Fibroblast of peridontal ligament (primary cell): ENCODE data around the gene NXNL1.
A peak's percentile ranks its signal among the peaks of the same experiment; 100 is the strongest.

Experiments used
- DNase-seq: peaks from one replicate; pipeline ENCODE4 v3.0.0-alpha.2; 2010; ENCODE audit errors: extremely low read depth

NXNL1 gene

DNA sequence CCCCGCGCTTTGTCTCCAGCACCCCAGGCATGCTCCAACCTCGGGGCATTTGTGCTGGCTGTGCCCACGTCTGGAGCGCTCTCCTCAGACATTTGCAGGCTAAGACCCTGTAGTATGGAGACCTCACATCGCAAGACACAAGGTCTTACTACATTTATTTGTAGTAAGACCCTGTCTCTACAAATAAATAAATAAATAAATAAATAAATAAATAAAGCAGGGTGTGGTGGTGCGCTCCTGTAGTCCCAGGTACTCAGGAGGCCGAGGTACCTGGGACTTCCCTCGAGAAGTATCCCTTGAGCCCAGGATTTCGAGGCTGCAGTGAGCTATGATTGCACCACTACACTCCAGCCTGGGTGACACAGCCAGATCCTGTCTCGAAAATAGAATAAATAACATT is 4.6 kb downstream of the NXNL1 start:
- DNase-seq, result no peak

DNA sequence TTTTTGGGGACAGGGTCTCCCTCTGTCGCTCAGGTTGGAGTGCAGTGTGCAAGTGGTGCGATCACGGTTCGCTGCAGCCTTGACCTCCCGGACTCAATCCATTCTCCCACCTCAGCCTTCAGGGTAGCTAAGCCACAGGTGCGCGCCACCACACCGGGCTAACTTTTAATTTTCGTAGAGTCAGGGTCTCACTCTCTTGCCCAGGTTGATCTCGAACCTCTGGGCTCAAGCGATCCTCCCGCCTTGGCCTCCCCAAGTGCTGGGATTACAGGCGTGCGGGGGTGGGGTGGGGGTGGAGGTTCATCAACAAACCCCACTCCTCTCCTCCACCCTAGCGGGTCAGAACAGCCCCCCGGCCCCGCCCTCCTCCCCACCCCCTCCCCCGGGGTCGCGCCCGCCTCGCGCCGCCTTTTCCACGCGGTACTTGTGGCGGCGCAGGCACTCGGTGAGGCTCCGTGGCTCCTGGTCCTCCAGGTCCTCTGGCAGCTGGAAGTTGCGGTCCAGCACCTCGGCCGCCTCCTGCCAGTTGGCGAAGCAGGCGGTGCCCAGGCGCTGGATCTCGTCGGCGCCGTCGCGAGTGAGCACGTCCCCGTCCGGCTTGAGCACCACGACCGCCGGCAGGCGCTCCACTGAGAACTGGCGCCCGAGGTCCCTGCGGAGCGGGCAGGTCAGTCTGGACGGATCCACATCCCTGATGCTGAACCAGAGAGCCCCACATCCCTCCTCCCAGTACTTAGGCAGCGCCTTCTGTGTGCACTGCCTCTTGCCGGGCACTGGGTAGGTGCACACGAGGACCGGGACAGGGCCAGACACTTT is 5.2 kb downstream of the NXNL1 start:
- no peak for DNase-seq

DNA sequence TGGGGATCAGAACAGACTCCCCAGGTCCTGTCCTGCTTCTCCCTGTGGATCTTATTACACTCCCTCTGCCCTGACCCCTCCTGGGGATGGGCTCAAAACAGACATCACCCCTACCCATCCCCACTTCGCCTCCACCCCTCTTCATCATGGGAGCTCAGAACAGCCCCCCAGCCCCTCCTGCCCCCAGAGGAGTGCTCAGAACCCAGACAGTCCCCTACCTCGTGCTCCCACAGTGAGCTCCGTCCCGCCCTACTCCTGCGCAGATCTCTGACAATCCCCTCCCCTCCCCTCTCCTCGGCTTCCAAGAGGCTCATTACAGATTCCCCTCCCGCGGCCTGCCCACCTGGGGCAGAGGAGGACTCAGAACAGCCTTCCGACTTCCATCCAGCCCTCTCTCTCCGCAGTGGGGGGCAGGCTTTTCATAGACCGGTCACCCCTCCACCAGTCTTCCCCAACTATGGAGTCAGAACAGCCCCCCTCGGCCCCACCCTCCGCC is 6.1 kb downstream of the NXNL1 start:
- DNase-seq, result no peak

DNA sequence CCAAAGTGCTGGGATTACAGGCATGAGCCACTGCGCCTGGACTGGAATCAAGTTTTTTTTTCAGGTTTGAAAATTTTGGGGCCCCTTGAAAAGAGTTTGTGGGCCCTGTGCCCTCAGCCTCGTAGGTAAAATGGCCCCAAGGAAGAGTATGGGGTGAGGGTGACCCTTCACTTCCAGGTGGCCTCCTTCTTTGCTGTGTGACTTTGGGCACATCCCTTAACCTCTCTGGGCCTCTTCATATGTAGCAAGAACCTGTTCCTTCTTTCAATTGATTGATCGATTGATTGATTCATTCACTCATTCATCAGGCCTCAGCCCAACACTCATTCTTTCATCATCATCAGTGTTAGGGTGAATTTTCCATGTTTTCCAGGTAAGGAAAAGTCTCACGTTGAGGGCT is 8.9 kb downstream of the NXNL1 start:
- DNase-seq, result no peak

DNA sequence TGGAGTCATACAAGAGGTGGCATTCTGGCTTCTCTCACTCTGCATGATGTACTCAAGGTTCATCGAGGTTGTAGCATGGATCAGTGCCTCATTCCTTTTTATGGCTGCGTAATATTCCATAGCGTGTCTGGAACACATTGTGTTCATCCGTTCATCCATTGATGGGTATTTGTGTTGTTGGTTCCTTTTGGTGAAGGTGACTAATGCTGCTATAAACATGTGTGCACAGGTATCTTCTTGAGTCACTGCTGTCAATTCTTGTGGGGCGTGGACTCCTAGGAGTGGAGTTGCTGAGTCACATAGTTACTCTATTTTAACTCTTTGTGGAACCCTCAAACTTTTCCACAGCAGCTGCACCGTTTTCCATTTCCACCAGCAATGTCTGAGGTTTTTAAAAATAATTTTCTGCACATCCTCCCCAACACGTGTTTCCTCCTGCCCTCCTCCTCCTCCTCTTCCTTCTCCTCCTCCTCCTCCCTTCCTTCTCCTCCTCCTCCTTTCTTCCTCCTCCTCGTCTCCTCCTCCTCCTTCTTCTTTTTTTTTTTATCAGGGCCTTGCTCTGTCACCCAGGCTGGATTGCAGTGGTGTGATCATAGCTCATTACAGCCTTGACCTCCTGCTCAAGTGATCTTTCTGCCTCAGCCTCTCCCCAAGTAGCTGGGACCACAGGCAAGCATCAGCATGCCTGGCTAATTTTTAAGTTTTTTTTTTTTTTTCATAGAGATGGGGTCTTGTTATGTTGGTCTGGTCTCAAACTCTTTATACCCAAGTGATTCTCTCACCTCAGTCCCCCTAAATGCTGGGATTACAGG is 10.3 kb downstream of the NXNL1 start:
- DNase-seq, result no peak

DNA sequence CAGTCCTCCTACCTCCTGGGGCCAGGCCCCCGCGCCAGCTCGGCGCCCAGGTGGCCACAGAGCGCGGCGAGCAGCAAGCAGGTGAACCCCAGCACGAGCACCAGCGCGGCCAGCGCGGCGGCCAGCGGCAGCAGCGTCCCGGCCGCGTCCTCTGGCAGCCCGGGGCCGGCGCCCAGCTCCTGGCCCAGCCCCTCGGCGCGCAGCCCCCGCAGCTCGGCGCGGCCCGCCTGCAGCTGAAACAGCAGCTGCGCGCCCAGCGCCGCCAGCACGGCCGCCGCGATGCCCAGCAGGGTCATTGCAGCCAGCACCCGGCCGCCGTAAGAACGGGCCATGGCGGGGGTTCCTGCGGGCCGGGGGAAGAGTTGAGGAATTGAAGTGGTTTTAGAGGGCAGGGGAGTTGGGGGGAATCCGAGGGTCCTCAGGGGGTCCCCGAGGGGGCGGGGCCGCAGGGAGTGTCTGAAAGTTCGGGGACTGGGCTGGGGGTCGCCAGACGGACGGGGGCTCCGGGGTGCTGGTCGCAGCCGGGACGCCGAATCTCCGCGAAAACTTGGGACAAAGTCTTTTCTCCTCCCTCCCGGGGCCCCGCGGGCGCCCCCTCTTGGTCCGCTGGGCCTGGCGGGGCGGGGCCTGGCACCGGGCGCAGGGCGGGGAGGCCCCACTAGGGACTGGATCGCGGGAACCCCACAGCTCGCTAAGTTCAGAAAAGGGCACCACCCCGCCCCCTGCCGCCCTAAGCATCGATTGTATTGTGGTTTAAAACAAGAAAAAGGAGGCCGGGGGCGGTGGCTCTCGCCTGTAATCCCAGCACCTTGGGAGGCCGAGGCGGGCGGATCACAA is 12.4 kb downstream of the NXNL1 start, which contains the start of gene TMEM221:
TMEM221 (minus strand) TSS at position 538 of the 837 bp plus-strand sequence; CDS start at position 332, 206 bp downstream.
- no peak for DNase-seq

DNA sequence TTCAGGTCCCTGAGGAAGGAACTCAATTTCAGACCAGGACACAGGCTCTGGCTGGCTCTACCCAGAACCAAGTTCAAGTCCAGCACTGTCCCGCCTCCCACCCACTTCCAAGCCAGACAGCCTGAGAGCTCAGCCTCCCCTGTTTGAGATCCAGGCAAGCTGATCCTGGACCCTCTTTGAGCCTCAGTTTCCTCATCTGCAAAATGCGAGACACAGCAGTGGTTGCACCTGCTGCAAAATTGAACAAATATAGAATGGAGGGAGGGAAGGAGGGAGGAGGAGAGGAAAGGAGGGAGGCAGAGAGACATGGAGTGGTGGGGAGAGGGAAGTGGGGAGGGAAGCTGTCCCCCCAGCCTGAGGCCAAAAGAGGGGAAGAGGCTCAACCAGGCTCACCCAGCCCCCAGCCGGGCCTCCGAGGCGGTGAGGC is 13.0 kb downstream of the NXNL1 start:
- no peak for DNase-seq

DNA sequence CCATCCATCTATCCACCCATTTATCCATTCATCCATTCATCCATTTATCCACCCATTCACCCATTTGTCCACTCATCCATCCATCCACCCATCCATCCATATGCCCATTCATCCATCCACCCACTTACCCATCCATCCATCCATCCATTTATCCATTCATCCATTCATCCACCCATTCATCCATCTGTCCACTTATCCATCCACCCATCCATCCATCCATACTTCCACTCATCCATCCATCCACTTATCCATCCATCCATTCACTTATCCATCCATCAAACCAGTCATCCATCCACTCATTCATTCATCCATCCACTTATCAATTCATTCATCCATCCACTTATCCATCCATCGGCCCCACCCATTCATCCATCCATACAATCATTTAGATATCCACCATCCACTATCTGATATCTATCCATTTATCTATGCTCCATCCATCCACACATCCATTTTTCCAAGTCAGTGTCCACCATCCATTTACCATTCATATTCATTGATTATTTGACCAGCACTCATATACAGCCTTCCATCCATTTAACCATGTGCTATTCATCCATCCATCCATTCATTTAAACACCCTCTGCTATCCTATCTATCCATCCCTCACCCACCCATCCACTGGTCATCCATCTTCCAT is 15.1 kb downstream of the NXNL1 start:
- no peak for DNase-seq

DNA sequence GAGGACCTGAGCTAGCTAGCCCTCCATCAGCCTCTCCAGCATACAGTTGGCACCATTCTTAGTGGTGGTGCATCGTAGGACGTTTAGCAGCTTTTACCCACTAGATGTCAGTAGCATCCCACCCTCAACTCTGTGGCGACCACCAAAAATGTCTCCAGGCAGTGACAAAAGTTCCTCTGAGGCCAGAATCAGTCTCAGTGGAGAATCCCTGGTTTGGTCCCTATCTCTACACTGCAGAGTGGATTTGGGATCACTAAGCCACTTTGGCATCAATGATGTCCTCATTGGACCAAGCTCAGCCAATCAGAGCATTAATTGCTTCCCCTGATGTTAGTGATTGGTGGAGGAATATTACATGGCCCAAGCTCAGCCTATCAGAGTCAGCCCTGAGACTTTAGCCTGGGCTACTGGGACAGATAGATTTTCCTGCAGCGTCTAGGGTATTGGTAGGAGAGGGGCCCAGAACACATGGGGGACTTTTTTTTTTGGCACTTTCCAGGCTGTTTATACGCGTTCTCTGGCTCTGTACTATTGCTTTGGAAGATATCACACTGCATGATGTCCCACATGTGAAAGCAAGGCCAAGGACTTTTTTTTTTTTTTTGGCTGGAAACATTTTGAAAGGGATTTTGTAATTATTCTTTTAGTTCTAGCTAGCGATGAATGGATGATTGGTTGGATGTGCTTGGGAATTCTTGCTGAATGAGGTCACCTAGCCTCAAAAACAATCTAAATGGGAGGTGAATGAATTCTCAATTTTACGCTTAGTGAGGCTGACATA is 19.3 kb downstream of the NXNL1 start:
- DNase-seq, result peak; percentile 20

DNA sequence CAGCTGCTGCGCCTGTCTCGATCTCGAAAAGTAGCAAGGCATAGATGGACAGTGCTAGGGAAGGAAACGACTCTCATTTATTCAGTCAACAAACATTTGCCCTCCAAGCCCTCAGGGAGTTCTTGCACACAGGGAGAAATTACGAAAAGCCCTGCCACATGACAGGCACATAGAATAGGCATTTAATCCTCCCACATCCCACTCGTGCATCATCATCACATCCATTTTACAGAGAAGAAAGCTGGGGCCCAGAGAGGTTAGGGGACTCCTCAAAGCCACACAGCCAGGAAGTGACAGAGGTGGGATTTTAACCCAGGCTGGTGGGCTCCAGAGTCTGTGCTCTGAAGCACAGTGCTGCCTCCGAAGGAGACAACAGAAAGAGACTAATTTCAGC is 23.9 kb downstream of the NXNL1 start:
- no peak for DNase-seq

DNA sequence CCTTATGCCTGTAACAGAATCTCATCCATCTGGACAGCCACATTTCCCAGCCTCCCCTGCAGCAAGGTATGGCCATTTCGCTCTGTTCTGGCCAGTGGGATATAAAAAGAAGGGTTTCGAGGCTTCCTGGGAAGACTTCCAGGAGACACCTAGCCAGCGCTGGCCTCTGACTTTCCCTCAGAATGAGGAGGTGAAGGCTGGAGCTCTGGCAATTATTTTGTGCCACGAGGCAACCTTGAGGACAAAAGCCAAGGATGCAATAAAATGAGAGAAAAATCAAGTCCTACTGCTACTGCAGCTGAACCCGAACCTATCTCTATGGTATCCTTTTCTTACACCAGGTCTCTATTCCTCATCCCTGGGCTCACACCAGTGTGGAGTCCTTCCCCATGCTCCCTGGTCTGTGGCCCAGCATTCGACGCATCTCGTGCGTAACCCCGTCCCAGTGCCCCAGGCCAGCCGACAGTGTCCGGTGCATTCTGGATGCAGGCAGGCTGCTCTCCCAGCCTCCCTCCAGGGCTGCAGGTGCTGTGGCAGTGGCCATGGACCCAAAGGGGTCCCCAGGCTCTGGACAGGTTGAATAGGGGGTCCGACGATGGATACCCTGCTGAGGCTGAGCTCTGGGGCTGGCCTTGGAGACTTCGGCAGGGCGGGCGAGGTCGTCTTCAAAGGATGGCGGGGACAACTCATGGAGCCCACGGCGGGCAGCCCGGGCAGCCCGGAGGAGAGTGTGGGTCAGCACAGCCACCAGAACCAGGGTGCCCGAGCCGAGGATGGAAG is 24.4 kb downstream of the NXNL1 start:
- DNase-seq, result no peak

DNA sequence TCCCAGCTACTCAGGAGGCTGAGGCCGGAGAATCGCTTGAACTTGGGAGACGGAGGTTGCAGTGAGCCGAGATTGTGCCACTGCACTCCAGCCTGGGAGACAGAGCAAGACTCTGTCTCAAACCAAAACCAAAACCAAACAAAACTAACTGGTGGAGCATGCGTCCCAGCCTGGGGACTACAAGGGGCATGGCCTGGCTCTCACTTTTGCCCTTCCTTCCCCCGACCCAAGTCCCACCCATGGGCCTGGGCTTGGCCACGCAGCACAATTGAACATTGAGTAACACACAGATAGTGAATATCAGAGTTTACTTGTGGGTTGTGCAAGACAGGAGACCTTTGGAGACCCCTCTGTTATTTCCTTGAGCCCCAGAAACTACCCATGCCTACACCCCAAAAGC is 25.5 kb downstream of the NXNL1 start:
- DNase-seq, result no peak

DNA sequence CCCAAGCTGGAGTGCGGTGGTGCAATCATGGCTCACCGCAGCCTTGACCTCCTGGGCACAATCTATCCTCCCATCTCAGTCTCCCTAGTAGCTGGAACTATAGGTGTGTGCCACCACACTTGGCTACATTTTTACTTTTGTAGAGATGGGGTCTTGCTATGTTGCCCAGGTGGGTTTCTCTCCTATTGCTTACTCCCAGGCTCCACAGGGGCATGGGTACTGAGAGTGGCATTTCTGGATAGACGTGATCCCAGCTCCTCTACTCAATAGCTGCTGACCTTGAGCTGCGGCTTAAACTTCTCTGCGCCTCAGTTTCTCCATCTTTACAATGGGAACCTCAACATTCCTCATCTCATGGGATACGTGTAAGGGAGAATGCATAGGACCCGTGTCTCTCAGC is 29.3 kb downstream of the NXNL1 start:
- no peak for DNase-seq

DNA sequence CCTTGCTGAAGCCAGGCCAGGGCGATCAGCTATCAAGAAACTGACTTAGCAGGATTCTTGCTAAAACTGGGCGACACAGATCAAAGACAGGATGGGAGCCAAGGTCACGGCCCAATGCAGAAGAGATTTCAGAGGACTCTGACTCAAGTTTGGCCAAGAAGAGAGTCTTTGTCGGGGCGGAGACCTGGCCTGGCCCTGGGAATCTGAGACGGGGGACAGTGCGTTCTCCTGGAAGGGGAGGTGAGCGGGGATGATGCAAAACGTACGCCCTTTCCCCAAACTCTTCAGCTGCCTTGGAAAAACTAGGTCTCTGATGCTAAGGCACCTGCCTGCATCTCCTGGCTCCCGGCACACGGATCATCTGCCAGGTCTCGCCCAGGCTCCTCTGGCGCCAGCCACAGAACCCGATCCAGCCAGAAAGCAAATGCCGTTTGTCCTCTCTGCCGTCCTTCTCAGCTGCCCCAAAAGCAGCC is 31.0 kb downstream of the NXNL1 start:
- no peak for DNase-seq

DNA sequence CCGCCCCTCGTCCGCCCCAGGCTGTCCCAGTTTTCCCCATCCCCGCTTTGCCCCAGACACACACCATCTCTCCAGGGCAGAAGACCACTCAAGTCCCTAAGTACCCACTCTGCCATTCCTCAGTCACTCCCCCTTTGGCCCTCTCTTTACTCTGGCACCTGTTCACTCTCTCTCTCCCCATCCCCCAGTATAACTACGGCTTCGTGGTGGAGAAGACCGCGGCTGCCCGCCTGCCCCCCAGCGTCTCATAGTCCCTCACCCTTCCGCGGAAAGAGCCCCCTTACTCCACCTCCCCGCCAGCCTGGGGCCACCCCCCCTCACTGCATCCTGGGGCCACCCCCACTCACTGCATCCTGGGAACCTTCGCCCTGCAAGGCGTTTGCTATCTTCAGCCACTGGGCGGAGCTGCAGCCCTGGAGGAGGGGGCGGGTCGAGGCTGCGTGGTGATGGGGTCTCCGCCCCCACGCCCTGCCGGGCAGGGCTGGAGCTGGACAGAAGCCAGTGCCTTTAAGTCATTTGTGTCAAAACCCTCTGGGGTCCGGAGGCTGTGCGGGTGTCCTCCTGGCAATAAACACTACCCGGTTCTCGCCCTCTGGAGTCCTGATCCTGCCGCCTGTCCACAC is 35.9 kb downstream of the NXNL1 start:
- DNase-seq, result no peak

DNA sequence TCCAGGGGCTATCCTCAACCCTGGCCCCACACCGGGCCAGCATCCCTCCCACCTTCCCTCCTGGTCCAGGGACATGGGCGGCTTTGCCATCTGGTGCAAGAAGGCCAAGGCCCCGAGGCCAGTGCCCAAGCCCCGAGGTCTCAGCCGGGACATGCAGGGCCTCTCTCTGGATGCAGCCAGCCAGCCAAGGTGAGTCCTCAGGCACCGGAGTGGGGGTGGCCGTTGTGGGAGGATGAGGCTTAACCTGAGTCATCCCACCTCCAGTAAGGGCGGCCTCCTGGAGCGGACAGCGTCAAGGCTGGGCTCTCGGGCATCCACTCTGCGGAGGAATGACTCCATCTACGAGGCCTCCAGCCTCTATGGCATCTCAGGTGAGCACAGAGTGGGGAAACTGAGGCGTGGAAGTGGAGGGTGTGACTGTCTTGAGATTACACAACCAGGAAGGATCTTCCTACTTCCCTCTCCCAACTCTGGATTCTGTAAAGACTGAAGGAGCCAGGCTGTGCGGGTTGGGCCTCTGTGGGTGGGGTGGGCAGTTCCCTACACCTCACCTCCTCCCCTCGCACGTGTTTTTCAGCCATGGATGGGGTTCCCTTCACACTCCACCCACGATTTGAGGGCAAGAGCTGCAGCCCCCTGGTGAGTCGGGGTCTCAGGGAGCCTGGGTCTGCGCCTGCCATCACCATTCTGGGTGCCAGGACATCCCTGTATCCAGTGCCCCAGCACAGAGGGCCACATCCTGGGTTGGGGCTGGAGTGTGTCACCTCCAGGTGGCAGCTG is 37.1 kb downstream of the NXNL1 start:
- DNase-seq, result no peak

DNA sequence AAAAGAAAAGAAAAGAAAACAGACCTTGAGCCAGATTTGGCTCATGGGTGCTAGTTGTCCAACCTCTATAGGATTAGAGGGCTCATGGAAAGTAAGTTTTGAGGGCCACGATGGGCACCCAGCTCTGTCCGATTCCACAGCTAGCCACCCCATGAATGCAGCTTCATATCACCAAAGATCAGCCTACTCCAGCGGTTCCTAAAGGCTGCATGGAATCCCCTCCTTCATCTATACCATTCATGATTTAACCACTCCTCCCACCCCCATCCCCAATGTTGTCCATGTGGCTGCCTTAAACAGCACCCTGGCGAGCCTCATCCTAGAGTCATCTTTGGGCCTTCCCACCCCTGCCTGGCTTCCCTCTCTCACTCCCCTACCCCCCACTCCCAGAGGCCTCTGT is 38.8 kb downstream of the NXNL1 start:
- DNase-seq, result no peak

DNA sequence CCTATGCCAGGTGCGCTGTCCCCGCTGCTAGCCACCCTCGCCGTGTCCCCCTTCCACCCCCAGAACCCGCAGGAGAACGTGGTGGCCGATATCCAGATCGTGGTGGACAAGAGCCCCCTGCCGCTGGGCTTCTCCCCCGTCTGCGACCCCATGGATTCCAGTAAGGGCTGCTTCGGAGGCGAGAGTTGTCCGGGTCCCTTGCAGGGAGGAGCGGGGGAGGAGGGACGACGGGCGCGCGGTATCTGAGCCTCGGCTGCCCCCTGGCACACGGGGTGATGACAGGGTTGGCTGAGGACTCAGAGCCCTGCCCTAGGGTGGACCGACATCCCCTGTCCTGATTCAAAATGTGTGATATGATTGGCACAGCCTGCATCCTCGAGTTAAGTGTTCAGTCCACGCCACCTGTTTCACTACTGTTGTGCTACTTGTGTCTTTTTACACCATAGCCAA is 40.2 kb downstream of the NXNL1 start:
- no peak for DNase-seq
